ENCODE results near the gene KIAA0513.

KIAA0513 gene

GRCh38 chr16:85072076-85072860 lies 44.7 kb downstream of the KIAA0513 start:
- H3K36me3 ChIP-seq (ENCODE audit: control insufficient read depth in 2 of 2, insufficient read depth in 2 of 2, low read length in 2 of 2): peaks cover 16 to 21% of the 10 kb centered on the region in 2 donors
- H3K9ac ChIP-seq (ENCODE audit: low read length in 2 of 2): no peak overlapping the region

GRCh38 chr16:85072947-85073346 lies 45.4 kb downstream of the KIAA0513 start:
- H3K27ac ChIP-seq (ENCODE audit: low read length): no peak overlapping the region
- no peak overlapping the region for H3K4me3 ChIP-seq (ENCODE audit: low read length in 2 of 2)
- H3K9ac ChIP-seq (ENCODE audit: low read length in 2 of 2): no peak overlapping the region
- peaks cover 16 to 21% of the 10 kb centered on the region in 2 donors for H3K36me3 ChIP-seq (ENCODE audit: control insufficient read depth in 2 of 2, insufficient read depth in 2 of 2, low read length in 2 of 2)
- H3K9me3 ChIP-seq (ENCODE audit: control insufficient read depth in 2 of 2, low read length in 2 of 2): no peaks in the 10 kb centered on the region
- H3K4me1 ChIP-seq (ENCODE audit: control insufficient read depth, insufficient read depth, low read length): no peaks in the 10 kb centered on the region
- H3K27me3 ChIP-seq (ENCODE audit: control insufficient read depth in 1 of 2, insufficient read depth in 2 of 2, low read length in 2 of 2): no peaks in the 10 kb centered on the region

More at GRCh38 chr16:85072076-85072860, 44.7 kb downstream of the KIAA0513 start:
- Histone ChIP-seq H3K9me3 (ENCODE audit: control insufficient read depth in 2 of 2, low read length in 2 of 2) (no peaks in the 10 kb centered on the region), H3K27ac (ENCODE audit: low read length) (no peak overlapping the region), H3K27me3 (ENCODE audit: control insufficient read depth in 1 of 2, insufficient read depth in 2 of 2, low read length in 2 of 2) (no peaks in the 10 kb centered on the region), H3K4me3 (ENCODE audit: low read length in 2 of 2) (no peak overlapping the region), H3K4me1 (ENCODE audit: control insufficient read depth, insufficient read depth, low read length) (no peaks in the 10 kb centered on the region)

GRCh38 chr16:85074225-85074914 lies 46.8 kb downstream of the KIAA0513 start:
- Histone ChIP-seq H3K9ac (ENCODE audit: low read length in 2 of 2) (no peak overlapping the region), H3K27ac (ENCODE audit: low read length) (no peak overlapping the region), H3K4me3 (ENCODE audit: low read length in 2 of 2) (no peak overlapping the region), H3K4me1 (ENCODE audit: control insufficient read depth, insufficient read depth, low read length) (no peaks in the 10 kb centered on the region), H3K36me3 (ENCODE audit: control insufficient read depth in 2 of 2, insufficient read depth in 2 of 2, low read length in 2 of 2) (peaks cover 25 to 29% of the 10 kb centered on the region in 2 donors), H3K9me3 (ENCODE audit: control insufficient read depth in 2 of 2, low read length in 2 of 2) (no peaks in the 10 kb centered on the region), H3K27me3 (ENCODE audit: control insufficient read depth in 1 of 2, insufficient read depth in 2 of 2, low read length in 2 of 2) (no peaks in the 10 kb centered on the region)

GRCh38 chr16:85075236-85075924 lies 47.8 kb downstream of the KIAA0513 start:
- no peaks in the 10 kb centered on the region for H3K27me3 ChIP-seq (ENCODE audit: control insufficient read depth in 1 of 2, insufficient read depth in 2 of 2, low read length in 2 of 2)
- H3K27ac ChIP-seq (ENCODE audit: low read length): no peak overlapping the region
- no peak overlapping the region for H3K9ac ChIP-seq (ENCODE audit: low read length in 2 of 2)
- H3K4me1 ChIP-seq (ENCODE audit: control insufficient read depth, insufficient read depth, low read length): no peaks in the 10 kb centered on the region
- no peaks in the 10 kb centered on the region for H3K9me3 ChIP-seq (ENCODE audit: control insufficient read depth in 2 of 2, low read length in 2 of 2)
- H3K36me3 ChIP-seq (ENCODE audit: control insufficient read depth in 2 of 2, insufficient read depth in 2 of 2, low read length in 2 of 2): peaks cover 26 to 30% of the 10 kb centered on the region in 2 donors
- no peak overlapping the region for H3K4me3 ChIP-seq (ENCODE audit: low read length in 2 of 2)

- Histone ChIP-seq H3K4me1 (ENCODE audit: control insufficient read depth, insufficient read depth, low read length) (no peaks in the 10 kb centered on the region), H3K9me3 (ENCODE audit: control insufficient read depth in 2 of 2, low read length in 2 of 2) (no peaks in the 10 kb centered on the region), H3K27me3 (ENCODE audit: control insufficient read depth in 1 of 2, insufficient read depth in 2 of 2, low read length in 2 of 2) (no peaks in the 10 kb centered on the region), H3K4me3 (ENCODE audit: low read length in 2 of 2) (no peak overlapping the region), H3K9ac (ENCODE audit: low read length in 2 of 2) (no peak overlapping the region), H3K27ac (ENCODE audit: low read length) (no peak overlapping the region), H3K36me3 (ENCODE audit: control insufficient read depth in 2 of 2, insufficient read depth in 2 of 2, low read length in 2 of 2) (peaks cover 21 to 29% of the 10 kb centered on the region in 2 donors)
These were observed 49.4 kb downstream of the KIAA0513 start for GRCh38 chr16:85077039-85077438.

- no peaks in the 10 kb centered on the region for H3K9me3 ChIP-seq (ENCODE audit: control insufficient read depth in 2 of 2, low read length in 2 of 2)
- H3K4me3 ChIP-seq (ENCODE audit: low read length in 2 of 2): no peak overlapping the region
- peaks cover 21 to 29% of the 10 kb centered on the region in 2 donors for H3K36me3 ChIP-seq (ENCODE audit: control insufficient read depth in 2 of 2, insufficient read depth in 2 of 2, low read length in 2 of 2)
- no peak overlapping the region for H3K9ac ChIP-seq (ENCODE audit: low read length in 2 of 2)
- H3K4me1 ChIP-seq (ENCODE audit: control insufficient read depth, insufficient read depth, low read length): no peaks in the 10 kb centered on the region
- no peaks in the 10 kb centered on the region for H3K27me3 ChIP-seq (ENCODE audit: control insufficient read depth in 1 of 2, insufficient read depth in 2 of 2, low read length in 2 of 2)
- H3K27ac ChIP-seq (ENCODE audit: low read length): no peak overlapping the region
These were observed 50.1 kb downstream of the KIAA0513 start for GRCh38 chr16:85077576-85078125.

- no peak overlapping the region for H3K4me3 ChIP-seq (ENCODE audit: low read length in 2 of 2)
- H3K9me3 ChIP-seq (ENCODE audit: control insufficient read depth in 2 of 2, low read length in 2 of 2): no peaks in the 10 kb centered on the region
- peaks cover 21 to 25% of the 10 kb centered on the region in 2 donors for H3K36me3 ChIP-seq (ENCODE audit: control insufficient read depth in 2 of 2, insufficient read depth in 2 of 2, low read length in 2 of 2)
- H3K4me1 ChIP-seq (ENCODE audit: control insufficient read depth, insufficient read depth, low read length): no peaks in the 10 kb centered on the region
- no peak overlapping the region for H3K27ac ChIP-seq (ENCODE audit: low read length)
- H3K27me3 ChIP-seq (ENCODE audit: control insufficient read depth in 1 of 2, insufficient read depth in 2 of 2, low read length in 2 of 2): no peaks in the 10 kb centered on the region
- no peak overlapping the region for H3K9ac ChIP-seq (ENCODE audit: low read length in 2 of 2)
These were observed 50.6 kb downstream of the KIAA0513 start for GRCh38 chr16:85078226-85078625.

- Histone ChIP-seq H3K9me3 (ENCODE audit: control insufficient read depth in 2 of 2, low read length in 2 of 2) (no peaks in the 10 kb centered on the region), H3K27me3 (ENCODE audit: control insufficient read depth in 1 of 2, insufficient read depth in 2 of 2, low read length in 2 of 2) (no peaks in the 10 kb centered on the region), H3K9ac (ENCODE audit: low read length in 2 of 2) (no peak overlapping the region), H3K27ac (ENCODE audit: low read length) (no peak overlapping the region), H3K4me3 (ENCODE audit: low read length in 2 of 2) (no peak overlapping the region), H3K4me1 (ENCODE audit: control insufficient read depth, insufficient read depth, low read length) (no peaks in the 10 kb centered on the region), H3K36me3 (ENCODE audit: control insufficient read depth in 2 of 2, insufficient read depth in 2 of 2, low read length in 2 of 2) (peaks cover 21 to 22% of the 10 kb centered on the region in 2 donors)
These were observed 51.4 kb downstream of the KIAA0513 start for GRCh38 chr16:85078952-85079351.

GRCh38 chr16:85079785-85080570 lies 52.4 kb downstream of the KIAA0513 start:
- Histone ChIP-seq H3K27ac (ENCODE audit: low read length) (no peak overlapping the region), H3K9ac (ENCODE audit: low read length in 2 of 2) (no peak overlapping the region), H3K36me3 (ENCODE audit: control insufficient read depth in 2 of 2, insufficient read depth in 2 of 2, low read length in 2 of 2) (peaks cover 16 to 22% of the 10 kb centered on the region in 2 donors), H3K27me3 (ENCODE audit: control insufficient read depth in 1 of 2, insufficient read depth in 2 of 2, low read length in 2 of 2) (no peaks in the 10 kb centered on the region), H3K9me3 (ENCODE audit: control insufficient read depth in 2 of 2, low read length in 2 of 2) (no peaks in the 10 kb centered on the region), H3K4me3 (ENCODE audit: low read length in 2 of 2) (no peak overlapping the region), H3K4me1 (ENCODE audit: control insufficient read depth, insufficient read depth, low read length) (no peaks in the 10 kb centered on the region)

- Histone ChIP-seq H3K27me3 (ENCODE audit: control insufficient read depth in 1 of 2, insufficient read depth in 2 of 2, low read length in 2 of 2) (no peaks in the 10 kb centered on the region), H3K27ac (ENCODE audit: low read length) (no peak overlapping the region), H3K36me3 (ENCODE audit: control insufficient read depth in 2 of 2, insufficient read depth in 2 of 2, low read length in 2 of 2) (peaks cover 19 to 22% of the 10 kb centered on the region in 2 donors), H3K9ac (ENCODE audit: low read length in 2 of 2) (no peak overlapping the region), H3K9me3 (ENCODE audit: control insufficient read depth in 2 of 2, low read length in 2 of 2) (no peaks in the 10 kb centered on the region), H3K4me1 (ENCODE audit: control insufficient read depth, insufficient read depth, low read length) (no peaks in the 10 kb centered on the region), H3K4me3 (ENCODE audit: low read length in 2 of 2) (no peak overlapping the region)
These were observed 53.4 kb downstream of the KIAA0513 start for GRCh38 chr16:85081038-85081437.
